ENCODE data around the gene GAS5. TPM values are rescaled to one million over a fixed set of nuclear protein-coding genes. Genes with fewer than 3 reads are reported as not detected.

Gene GAS5
- total RNA-seq, 1 donor from 2014 or later = 549 TPM

DNA sequence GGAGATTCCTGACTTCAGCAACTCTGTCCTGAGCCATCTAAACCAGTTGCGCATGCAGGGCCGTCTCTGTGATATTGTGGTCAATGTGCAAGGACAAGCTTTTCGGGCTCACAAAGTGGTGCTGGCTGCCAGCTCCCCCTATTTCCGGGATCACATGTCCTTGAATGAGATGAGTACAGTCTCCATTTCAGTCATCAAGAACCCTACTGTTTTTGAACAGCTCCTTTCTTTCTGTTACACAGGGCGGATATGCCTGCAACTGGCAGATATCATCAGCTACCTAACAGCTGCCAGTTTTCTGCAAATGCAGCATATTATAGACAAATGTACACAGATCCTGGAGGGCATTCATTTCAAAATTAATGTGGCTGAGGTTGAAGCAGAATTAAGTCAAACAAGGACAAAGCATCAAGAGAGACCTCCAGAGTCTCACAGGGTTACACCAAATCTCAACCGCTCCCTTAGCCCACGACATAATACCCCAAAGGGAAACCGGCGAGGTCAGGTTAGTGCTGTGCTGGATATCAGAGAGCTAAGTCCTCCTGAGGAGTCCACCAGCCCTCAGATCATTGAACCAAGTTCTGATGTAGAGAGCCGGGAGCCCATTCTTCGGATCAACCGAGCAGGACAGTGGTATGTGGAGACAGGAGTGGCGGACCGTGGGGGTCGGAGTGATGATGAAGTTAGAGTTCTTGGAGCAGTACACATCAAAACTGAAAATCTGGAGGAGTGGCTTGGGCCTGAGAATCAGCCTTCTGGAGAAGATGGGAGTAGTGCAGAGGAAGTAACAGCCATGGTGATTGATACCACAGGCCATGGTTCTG lies 2.7 kb upstream of the GAS5 start:
- peaks cover 40% of the 10 kb centered on the region for H3K36me3 Mint-ChIP-seq (ENCODE audit: unreplicated experiment)
- H3K27me3 Mint-ChIP-seq (ENCODE audit: unreplicated experiment) = no peaks in the 10 kb centered on the region
- peaks cover 35% of the 10 kb centered on the region for H3K4me1 Mint-ChIP-seq (ENCODE audit: unreplicated experiment)
- no peak for DNase-seq (ENCODE audit: extremely low spot score, unreplicated experiment)
- H3K27ac Mint-ChIP-seq (ENCODE audit: unreplicated experiment) = no peak overlapping the region
- TF ChIP-seq, protein P1, sequence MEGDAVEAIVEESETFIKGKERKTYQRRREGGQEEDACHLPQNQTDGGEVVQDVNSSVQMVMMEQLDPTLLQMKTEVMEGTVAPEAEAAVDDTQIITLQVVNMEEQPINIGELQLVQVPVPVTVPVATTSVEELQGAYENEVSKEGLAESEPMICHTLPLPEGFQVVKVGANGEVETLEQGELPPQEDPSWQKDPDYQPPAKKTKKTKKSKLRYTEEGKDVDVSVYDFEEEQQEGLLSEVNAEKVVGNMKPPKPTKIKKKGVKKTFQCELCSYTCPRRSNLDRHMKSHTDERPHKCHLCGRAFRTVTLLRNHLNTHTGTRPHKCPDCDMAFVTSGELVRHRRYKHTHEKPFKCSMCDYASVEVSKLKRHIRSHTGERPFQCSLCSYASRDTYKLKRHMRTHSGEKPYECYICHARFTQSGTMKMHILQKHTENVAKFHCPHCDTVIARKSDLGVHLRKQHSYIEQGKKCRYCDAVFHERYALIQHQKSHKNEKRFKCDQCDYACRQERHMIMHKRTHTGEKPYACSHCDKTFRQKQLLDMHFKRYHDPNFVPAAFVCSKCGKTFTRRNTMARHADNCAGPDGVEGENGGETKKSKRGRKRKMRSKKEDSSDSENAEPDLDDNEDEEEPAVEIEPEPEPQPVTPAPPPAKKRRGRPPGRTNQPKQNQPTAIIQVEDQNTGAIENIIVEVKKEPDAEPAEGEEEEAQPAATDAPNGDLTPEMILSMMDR (IDR thresholded peaks at IDR 0.05) = no peak
- no peak overlapping the region for H3K4me3 Mint-ChIP-seq (ENCODE audit: unreplicated experiment)
- H3K9me3 Mint-ChIP-seq (ENCODE audit: unreplicated experiment) = no peaks in the 10 kb centered on the region

DNA sequence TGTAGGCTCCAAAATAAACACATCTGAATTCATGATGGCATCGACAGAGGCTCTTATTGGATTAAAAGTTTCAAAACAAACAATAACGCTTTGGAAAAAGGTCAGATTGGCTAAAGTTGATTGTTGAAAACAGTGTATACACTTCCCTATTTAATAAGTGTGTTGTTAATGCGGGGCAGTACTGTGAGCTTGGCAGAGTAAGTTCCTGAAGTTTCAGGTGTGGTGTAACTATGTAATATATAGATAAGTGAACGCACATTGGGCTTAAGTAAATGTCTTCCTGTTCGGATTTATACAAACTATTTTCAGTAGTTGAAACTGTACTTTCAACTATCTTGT lies 1.2 kb upstream of the GAS5 start:
- peaks cover 48% of the 10 kb centered on the region for H3K36me3 Mint-ChIP-seq (ENCODE audit: unreplicated experiment)
- H3K27me3 Mint-ChIP-seq (ENCODE audit: unreplicated experiment) = no peaks in the 10 kb centered on the region
- no peaks in the 10 kb centered on the region for H3K9me3 Mint-ChIP-seq (ENCODE audit: unreplicated experiment)
- TF ChIP-seq, protein P1 (IDR thresholded peaks at IDR 0.05) = no peak
- no peak for DNase-seq (ENCODE audit: extremely low spot score, unreplicated experiment)
- peak overlapping the region; percentile 87 for H3K4me3 Mint-ChIP-seq (ENCODE audit: unreplicated experiment)
- peaks cover 44% of the 10 kb centered on the region for H3K4me1 Mint-ChIP-seq (ENCODE audit: unreplicated experiment)
- H3K27ac Mint-ChIP-seq (ENCODE audit: unreplicated experiment) = peak overlapping the region; percentile 92

DNA sequence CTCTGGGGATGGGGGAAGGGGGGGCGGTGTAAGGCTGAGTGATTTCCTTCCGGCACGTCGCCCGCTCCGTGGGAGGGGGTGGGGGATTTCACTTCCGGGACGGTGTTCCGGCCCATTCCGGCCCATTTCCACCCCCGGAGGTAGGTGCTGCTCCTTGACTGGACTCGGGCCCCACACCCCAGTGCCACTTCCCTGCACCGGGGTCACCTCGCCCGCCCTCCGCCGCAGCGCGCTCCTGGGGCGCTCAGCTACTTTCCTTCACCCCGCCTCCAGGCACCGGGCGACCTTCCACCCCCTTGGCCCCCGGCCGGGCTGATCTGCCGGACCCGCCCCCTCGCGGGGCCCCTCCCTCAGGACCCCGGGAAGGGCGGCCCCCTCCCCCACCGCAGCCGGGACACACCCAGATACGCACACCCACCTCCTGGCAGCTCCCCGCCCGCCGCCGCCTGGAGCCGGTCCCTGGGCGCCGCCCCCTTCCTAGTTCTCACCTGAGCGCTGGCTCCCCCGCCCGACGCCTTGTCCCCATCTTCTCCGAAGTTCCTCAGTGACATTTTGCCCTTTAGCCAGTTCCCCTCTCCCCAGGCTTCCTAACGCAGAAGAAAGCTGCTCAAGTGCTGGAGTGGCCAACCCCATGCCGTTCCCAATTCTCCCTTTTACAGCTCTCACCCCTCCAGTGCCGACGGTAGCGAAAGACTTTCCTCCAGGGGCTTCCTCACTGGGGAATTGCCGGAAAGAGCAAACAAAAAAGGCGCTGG lies 654 bp upstream of the GAS5 start, which contains the start of gene ZBTB37:
Gene ZBTB37 (plus strand): TSS at position 115 of the 755 bp plus-strand sequence. CDS start 1,846 bp downstream, outside the sequence.
- H3K27me3 Mint-ChIP-seq (ENCODE audit: unreplicated experiment) = no peaks in the 10 kb centered on the region
- H3K27ac Mint-ChIP-seq (ENCODE audit: unreplicated experiment) = peak within 1 kb of the TSS; percentile 92
- TF ChIP-seq, protein P1 (IDR thresholded peaks at IDR 0.05) = no peak
- H3K36me3 Mint-ChIP-seq (ENCODE audit: unreplicated experiment) = peaks cover 52% of the 10 kb centered on the region
- no peaks in the 10 kb centered on the region for H3K9me3 Mint-ChIP-seq (ENCODE audit: unreplicated experiment)
- peaks cover 44% of the 10 kb centered on the region for H3K4me1 Mint-ChIP-seq (ENCODE audit: unreplicated experiment)
- H3K4me3 Mint-ChIP-seq (ENCODE audit: unreplicated experiment) = peak within 1 kb of the TSS; percentile 87
- peak; percentile 92 for DNase-seq (ENCODE audit: extremely low spot score, unreplicated experiment)

DNA sequence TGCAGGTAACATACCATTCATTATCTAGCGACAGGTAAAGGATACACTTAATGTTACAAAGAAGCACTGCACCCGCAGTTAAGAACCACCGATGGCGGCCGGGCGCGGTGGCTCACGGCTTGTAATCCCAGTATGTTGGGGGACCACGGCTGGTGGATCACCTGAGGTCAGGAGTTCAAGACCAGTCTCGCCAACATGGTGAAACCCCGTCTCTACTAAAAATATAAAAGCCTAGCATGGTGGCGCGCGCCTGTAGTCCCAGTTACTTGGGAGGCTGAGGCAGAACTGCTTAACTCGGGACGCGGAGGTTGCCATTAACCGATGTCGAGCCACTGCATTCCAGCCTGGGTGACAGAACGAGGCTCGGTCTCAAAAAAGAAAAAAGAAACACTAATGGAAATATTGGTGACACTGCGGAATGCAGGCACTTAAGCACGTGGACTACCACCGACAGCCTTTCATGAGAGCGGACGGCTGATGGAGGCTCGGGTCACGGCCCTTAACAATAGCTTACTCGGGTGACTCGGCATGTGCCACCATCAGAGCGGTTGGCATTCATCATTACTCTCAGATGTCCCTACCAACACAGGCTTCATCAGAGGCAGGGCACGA lies 542 bp downstream of the GAS5 start:
- peak overlapping the region; percentile 87 for H3K4me3 Mint-ChIP-seq (ENCODE audit: unreplicated experiment)
- peak overlapping the region; percentile 92 for H3K27ac Mint-ChIP-seq (ENCODE audit: unreplicated experiment)
- H3K27me3 Mint-ChIP-seq (ENCODE audit: unreplicated experiment) = no peaks in the 10 kb centered on the region
- peaks cover 41% of the 10 kb centered on the region for H3K4me1 Mint-ChIP-seq (ENCODE audit: unreplicated experiment)
- TF ChIP-seq, protein P1 (IDR thresholded peaks at IDR 0.05) = no peak
- no peak for DNase-seq (ENCODE audit: extremely low spot score, unreplicated experiment)
- H3K9me3 Mint-ChIP-seq (ENCODE audit: unreplicated experiment) = no peaks in the 10 kb centered on the region
- peaks cover 48% of the 10 kb centered on the region for H3K36me3 Mint-ChIP-seq (ENCODE audit: unreplicated experiment)

Data from osteocyte (in vitro differentiated cells).